NK-92 treated with Interleukin-12 subunit alpha and Interleukin-12 subunit beta, amount 100 ng/mL, for 24 hours (cell line): Measurements from ENCODE around the gene HAUS6.
"Not testable (repeated sequence)": the region's sequence is repeated elsewhere in the genome, so short reads cannot be mapped to it uniquely, and the experiment has no call there.

Experiments used
- DNase-seq: peaks from one replicate; lab custom pipeline; 2025; lab: John Stamatoyannopoulos, UW

HAUS6 gene, protein sequence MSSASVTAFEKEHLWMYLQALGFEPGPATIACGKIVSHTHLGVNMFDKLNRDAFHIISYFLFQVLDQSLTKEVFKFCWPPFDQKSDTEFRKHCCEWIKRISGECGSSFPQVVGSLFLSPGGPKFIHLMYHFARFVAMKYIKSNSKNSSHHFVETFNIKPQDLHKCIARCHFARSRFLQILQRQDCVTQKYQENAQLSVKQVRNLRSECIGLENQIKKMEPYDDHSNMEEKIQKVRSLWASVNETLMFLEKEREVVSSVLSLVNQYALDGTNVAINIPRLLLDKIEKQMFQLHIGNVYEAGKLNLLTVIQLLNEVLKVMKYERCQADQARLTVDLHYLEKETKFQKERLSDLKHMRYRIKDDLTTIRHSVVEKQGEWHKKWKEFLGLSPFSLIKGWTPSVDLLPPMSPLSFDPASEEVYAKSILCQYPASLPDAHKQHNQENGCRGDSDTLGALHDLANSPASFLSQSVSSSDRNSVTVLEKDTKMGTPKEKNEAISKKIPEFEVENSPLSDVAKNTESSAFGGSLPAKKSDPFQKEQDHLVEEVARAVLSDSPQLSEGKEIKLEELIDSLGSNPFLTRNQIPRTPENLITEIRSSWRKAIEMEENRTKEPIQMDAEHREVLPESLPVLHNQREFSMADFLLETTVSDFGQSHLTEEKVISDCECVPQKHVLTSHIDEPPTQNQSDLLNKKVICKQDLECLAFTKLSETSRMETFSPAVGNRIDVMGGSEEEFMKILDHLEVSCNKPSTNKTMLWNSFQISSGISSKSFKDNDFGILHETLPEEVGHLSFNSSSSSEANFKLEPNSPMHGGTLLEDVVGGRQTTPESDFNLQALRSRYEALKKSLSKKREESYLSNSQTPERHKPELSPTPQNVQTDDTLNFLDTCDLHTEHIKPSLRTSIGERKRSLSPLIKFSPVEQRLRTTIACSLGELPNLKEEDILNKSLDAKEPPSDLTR

DNA sequence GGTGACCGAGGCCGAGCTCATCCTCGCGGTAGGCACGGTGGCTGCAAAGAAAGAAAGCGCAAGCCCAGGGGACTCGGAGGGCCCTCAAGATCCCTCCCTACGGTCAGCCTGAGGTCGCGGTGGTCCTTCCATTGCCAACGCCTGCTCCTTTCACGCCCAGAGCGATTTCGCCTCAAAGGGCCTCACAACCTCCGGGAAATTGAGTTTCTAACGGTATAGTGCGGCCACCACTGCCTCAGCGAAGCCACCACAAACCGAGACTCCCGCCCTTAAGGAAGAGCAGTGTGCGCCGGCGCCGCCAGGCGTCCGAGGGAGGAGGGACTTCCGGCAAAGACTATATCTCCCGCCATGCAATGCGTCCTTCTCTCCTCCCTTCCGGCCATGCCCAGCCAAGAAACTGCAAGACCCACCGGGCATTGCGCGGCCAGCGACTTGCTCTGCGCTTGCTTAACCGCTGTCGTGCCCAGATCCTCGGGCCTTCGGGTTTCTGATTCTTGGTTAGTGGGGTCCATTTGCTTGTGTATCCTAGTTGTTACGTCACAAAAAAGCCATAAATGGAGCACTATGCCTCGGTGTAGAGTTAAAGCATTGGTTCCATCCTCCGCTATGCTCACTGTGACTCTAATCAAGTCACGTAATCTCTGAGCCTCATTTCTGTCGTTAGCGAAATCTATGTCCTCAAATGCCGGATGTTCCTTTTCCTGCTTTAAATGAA lies at the start of gene HAUS6:
HAUS6 (minus strand) TSS at position 274 of the 715 bp plus-strand sequence; CDS start at position 21, 253 bp downstream.
- DNase-seq, result peak; percentile 94

DNA sequence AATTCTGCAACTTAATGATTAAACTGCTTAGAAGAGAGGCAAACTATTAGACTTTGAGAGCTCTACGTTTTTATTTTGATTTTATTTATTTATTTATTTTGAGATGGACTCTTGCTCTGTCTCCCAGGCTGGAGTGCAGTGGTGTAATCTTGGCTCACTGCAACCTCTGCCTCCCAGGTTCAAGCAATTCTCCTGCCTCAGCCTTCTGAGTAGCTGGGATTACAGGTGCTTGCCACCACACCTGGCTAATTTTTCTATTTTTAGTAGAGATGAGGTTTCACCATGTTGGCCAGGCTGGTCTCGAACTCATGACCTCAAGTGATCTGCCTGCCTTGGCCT lies 49.4 kb upstream of the HAUS6 start:
- DNase-seq, result not testable (repeated sequence)

DNA sequence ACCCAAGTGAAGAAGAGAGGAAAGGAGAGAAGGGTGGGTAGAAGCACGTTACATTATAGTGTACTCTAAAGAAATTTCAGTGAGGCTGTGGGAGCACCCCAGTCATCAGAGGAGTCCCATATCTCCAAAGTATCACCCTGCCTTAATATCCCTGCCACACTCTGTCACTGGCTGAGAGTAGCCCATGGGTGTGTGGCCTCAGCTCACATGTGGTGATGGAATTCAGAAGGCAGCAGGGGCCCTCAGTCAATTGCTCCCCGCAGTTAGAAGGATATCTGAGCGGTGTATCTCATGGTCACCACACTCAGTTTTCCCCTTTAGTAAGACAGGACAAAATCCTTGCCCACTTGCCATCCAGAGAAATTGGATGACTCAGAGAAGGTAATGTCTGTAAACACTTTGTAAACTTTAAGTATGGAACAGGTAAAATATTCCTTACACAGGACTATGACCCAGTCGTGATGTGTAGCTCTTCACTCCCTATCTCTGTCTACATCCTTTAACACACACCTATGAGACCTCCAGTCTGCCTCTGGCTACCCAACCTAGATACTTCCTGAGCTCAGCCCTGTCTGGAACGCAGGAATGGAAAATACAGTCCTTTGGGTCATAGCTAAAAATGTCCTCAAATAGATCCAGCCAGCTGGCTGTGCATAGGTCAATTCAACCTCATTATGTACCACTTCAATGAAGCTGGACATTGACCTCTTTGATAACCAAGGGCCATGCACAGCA lies 48.9 kb upstream of the HAUS6 start:
- no peak for DNase-seq

DNA sequence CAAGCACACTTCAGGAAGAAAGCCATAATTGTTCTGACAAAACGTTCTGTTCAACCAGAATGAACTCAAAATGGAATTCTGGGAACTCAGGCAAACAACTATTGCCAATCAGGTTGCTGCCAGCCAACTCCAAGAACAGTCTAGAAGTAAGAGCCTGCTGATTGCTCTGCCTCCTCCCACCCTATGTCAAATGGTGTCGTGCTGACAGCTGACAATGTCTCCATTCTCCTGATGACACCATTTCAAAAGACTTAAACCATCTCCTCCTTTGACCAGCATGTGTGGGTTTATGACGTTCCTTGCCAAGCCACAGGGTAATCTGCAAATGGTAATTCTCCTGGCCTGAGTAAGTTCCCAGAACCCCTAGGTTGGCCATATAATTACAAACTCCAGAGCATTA lies 46.5 kb upstream of the HAUS6 start:
- no peak for DNase-seq

DNA sequence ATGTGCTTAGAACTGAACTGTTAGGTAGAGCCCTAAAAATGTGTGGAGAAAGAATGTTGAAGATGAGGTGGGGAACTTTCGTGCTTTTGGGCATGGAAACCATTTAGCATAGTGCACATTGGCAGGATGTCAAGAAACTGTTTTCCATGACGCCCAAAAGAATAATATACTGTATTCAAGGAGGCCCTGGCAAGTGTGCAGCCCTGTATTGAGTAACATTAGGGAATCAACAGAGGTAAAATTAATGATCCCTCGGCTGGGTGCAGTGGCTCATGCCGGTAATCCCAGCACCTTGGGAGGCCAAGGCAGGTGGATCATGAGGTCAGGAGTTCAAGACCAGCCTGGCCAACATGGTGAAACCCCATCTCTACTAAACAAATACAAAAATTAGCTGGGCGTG lies 45.5 kb upstream of the HAUS6 start:
- no peak for DNase-seq

DNA sequence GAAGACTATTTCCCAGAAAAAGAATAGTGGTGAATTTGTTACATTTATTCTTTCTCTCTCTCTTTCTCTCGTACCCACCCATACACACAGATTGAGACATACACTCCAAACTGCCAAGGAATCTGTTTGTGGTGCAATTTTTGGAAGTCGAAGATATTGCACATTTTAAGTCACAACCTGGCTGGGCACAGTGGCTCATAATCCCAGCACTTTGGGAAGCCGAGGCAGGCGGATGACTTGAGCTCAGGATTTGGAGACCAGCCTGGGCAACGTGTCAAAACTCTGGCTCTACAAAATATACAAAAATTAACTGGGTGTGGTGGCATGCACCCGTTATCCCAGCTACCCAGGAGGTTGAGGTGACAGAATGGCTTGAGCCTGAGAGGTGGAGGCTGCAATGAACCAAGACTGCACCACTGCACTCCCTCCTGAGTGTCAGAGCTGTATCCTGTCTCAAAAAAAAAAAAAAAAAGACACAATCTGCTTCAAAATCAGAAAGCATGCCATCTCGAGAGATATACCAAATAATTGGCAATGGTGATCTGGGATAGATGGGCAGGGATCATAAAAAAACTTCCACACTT lies 43.8 kb upstream of the HAUS6 start:
- no peak for DNase-seq

DNA sequence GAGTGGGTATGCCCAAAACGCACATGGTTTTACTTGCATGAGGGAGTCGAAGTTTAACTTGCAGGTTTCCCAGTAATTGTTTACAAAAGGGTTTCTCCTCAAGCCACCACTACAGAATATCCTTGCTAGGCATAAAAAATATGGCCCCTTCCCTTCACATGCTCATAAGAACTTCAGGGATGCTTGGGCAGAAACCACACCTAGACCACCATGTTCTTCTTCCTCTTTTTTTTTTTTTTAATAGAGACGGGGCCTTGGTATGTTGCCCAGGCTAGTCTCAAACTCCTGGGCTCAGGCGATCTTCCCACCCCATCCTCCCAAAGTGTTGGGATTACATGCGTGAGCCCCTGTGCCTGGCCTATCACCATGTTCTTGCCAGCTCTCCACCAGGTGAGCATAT lies 43.2 kb upstream of the HAUS6 start:
- no peak for DNase-seq

DNA sequence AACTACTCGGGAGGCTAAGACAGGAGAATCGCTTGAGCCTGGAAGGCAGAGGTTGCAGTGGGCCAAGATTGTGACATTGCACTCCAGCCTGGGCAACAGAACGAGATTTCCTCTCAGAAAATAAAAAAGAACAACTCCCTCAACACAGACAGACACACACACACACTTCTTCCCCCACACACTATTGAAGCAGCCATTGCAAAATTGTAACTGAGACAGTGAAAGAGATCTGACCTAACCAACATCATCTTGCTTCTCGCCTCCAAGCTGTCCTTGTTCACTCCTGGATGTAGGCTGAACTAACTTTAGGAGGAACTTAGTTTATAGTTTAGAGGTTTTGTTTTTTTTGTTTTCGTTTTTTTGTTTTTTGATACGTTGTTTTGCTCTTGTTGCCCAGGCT lies 37.6 kb upstream of the HAUS6 start:
- no peak for DNase-seq

DNA sequence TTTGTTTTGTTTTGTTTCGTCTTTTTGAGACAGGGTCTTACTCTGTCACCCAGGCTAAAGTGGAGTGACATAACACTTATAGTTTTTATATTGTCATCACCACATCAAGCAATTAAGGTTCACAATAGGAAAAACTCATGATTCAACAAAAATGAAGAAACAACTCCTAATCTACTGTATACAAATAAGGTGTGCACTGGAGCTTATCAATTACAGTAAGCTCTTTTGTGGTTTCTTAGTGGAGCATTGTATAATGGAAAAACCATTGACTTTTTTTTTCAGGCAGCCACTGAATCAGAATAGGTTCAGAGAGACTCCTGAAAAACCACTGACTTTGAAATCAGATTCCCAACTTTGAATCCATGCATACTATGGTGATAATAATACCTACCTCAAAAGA lies 35.4 kb upstream of the HAUS6 start:
- no peak for DNase-seq

DNA sequence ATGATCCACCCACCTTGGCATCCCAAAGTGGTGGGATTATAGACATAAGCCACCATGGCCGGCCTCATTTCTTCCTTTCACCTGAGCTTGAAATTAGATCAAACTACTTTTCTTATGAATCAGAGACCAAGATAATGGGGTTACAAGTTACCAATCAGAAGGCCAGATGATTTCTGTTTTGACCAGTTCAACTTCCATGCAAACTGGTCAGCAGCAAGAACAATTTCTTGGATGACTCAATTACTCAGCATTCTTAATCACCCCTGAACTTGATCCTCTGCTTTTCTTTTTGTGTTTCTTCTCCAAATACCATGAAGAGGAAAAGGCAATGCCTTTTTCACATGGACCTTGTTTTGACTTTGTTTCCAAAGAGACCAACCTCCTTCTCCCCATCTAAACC lies 34.6 kb upstream of the HAUS6 start:
- no peak for DNase-seq

DNA sequence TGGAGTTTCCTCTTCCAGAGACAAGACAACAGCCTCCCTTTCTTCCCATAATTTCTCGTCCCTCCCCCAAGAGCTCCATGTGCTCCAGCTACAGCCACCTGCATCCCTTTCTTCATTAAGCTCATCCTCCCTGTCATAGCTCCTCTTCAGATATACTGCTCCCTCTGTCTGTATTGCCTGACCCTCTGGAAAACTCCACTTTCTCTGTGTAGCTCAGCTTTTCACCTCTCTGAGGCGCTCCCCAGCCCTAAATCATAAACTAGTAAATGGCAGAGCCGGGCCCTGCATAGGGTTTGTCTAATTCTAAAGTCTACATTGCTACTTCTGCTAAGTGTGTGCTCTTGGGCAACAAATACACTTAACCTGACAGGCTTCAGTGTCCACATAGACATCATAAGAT lies 33.4 kb upstream of the HAUS6 start:
- DNase-seq, result no peak

DNA sequence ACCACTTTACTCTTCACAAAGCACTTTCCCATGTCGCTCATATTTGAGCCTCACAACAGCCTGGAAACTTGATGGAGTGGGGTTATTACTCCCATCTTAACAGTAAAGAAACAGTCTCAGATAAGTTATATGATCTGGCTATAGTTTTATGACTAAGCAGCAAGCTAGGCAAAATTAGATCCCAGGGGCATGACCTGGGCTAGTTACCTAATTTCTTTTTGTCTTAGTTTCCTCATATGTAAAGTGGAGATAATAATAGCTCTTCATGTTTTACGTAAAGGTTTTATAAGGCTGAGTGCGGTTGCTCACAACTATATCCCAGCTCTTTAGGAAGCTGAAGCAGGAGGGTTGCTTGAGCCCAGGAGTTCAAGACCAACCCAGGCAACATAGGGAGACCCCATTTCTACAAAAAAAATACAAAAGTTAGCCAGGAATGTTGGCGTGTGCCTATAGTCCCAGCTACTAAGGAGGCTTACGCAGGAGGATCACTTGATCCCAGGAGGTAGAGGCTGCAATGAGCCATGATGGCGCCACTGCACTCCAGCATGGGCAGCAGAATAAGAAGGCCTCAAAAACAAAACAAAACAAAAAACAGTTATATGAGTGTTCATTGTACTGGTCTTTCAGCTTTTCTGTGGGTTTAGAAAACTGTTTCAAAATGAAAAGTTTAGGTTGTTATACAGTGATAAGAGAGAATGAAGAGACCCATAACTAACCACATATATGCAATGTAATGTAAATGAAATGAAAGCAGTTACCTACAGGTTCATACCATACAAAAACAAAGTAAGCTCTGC lies 31.0 kb upstream of the HAUS6 start:
- no peak for DNase-seq

DNA sequence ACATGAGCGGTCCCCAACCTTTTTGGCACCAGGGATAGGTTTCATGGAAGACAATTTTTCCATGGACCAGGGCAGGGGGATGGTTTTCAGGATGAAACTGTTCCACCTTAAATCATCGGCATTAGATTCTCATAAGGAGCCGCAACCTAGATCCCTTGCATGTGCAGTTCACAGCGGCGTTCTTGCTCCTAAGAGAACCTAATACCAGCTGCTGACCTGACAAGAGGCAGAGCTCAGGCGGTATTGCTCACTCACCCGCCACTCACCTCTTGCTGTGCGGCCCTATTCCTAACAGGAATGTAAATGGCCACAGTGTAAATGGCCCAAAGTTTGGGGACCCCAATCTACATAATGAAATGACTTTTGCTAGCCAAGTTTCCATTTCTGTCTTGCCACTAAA lies 27.7 kb upstream of the HAUS6 start:
- no peak for DNase-seq

DNA sequence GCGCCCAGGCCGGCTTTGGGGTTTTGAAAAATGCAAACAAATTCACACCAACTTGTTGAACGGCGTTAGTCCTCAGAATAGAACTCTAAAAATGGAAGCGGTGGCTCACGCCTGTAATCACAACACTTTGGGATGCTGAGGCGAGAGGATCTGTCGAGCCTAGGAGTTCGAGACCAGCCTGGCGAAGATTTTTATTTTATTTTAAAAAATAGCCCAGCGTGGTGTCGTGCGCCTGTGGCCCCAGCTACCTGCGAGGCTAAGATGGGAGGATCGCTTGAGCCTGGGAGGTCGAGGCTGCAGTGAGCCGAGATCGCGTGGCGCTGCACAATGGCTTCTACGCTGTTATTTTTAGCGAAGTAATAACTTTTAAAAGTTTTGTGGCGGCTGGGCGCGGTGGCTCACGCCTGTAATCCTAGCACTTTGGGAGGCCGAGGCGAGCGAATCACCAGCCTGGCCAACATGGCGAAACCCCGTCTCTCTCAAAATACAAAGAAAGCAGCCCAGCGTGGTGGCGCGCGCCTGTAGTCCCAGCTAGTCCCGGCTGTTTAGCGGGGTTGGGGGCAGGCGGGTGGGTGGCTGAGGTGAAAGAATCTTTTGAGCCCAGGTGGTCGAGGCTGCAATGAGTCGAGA lies 25.3 kb upstream of the HAUS6 start:
- DNase-seq, result no peak

DNA sequence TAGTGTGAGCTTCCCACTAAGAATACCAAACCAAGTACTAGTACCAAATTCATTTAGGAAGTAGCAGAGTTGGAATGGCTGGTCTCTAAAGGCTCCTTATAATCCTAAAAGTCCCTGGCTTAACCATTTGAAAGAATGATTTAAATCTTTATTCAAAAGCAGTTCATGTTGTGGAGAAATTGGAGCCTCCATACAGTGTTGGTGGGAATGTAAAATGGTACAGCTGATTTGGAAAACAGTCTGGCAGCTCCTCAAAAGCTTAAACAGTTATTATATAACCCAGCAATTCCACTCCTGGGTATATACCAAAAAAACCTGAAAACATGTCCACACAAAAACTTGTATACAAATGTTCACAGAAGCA lies 21.7 kb upstream of the HAUS6 start:
- DNase-seq, result no peak

DNA sequence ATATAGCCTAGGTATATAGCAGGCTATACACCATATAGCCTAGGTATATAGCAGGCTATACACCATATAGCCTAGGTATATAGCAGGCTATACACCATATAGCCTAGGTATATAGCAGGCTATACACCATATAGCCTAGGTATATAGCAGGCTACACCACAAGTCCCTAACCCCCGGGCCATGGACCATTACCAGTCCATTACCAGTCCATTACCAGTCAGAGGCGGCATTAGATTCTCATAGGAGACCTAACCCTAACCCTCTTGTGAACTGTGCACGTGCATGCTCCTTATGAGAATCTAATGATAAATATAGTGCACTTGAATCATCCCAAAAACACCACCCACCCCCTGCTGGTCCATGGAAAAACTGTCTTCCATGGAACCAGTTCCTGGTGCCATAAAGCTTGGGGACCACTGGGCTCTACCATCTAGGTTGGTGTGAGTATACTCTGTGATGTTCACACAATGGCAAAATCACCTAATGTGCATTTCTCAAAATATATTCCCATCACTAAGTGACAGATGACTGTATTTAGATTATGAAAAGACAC lies 19.9 kb upstream of the HAUS6 start:
- DNase-seq, result no peak

DNA sequence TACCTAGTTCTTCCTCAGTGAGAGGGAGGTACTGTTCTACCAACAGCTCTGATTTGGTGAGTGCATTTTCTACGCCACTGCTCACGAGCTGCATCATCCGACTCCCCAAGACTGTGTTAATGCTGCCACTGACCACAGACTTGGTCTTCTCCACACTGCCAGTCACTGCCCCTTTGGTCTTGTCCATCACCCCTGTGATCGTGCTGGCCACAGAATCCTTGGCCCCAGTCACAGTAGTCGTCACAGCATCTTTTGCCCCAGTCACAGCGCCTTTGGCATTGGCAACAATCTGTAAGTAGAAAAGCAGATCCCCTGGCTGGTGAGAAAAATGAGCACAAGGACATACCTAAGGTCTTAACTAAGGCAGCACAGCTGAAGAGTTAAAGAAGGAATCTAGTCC lies 18.2 kb upstream of the HAUS6 start:
- no peak for DNase-seq

DNA sequence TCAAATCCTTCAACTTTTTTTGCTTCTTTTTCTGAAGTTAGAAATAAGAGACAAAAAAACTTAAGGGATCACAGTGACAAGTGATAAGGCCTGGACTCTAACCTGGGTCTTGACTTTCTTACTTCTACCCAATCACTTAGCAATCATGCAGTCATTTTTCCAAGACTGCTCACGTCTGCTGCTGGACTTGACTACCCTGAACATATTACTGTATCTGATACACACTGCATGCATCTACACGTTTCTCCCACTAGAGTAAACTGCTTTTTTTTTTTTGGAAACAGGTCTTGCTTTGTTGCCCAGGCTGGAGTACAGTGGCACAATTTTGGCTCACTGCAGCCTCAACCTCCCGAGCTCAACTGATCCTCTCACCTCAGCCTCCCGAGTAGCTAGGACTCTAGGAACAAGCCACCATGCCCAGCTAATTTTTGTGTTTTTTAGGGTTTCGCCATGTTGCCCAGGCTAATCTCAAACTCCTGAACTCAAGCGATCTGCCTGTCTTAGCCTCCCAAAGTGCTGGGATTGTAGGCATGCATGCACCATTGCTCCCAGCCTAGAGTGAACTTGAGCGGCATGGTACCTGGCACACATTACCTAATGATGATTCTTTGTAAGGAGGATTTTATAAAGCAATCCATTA lies 17.2 kb upstream of the HAUS6 start:
- no peak for DNase-seq

DNA sequence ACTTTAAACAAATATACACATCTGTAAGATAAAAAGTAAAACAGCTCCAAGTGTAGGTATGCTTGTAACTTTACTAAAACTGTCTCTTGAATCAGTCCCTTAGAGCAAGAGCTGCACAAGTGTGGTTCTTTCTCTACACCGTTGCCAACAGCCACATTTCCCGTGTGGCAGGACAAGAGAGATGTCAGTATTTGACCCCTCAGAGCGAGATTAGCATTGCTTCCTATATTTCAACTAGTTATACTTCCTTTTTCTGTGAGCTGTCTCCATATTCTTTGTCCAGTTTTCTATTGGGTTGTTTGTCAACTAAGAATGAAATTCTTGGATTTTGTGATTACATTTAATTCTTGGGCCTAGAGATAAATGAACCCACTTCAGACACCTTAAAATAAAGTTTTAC lies 16.5 kb upstream of the HAUS6 start:
- DNase-seq, result no peak
